ENCODE measurements around the gene MUC13. TPM values are rescaled to one million over a fixed set of nuclear protein-coding genes. Genes with fewer than 3 reads are reported as not detected.

MUC13 gene
- total and polyA plus RNA-seq, 9 of the 15 experiments (the other 6 are each of a cell fraction or from before 2014, with no cell fraction given): 0.09 TPM; not detected in 8

DNA sequence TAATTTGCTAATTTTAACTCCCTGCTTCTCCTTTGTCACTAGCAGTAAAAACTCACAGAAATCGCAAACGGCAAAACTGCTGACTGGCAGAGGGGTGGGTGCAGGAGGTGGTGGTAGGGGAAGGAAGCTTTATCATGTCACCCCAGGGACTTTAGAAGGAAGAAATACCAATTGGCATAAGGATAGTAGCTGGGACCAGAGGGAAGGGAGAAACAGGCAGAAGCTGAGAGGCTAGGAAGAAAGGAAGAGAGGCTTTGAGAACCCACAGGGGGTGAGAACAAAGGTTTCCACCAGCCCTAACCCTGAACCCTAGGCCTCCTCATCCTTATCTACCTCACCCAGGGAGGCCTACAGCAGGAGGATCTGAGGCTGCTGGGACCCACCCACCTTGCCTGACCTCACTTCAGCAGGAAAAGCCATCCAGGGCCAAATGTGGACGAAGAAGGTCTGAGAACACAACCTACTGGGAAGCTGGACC is 58.1 kb downstream of the MUC13 start (continued):
- TF ChIP-seq LEF1 (IDR thresholded peaks at IDR 0.05): peak; percentile 64; the same call in 1 of the 2 replicates
- 0 out of 2 replicates have a peak, but pooled peaks have one; percentile 27 for TF ChIP-seq FOXM1 (IDR thresholded peaks at IDR 0.05; ENCODE audit: low read depth)
- no peak for TF ChIP-seq FOXM1 (CRISPR knock-in tag; IDR thresholded peaks at IDR 0.05; ENCODE audit: low read depth)
- TF ChIP-seq ZNF785 (CRISPR knock-in tag; IDR thresholded peaks at IDR 0.05): no peak
- no peak for TF ChIP-seq HBP1 (CRISPR knock-in tag; IDR thresholded peaks at IDR 0.05)
- no peak for TF ChIP-seq CREBBP (IDR thresholded peaks at IDR 0.05; ENCODE audit: low read depth, low read length)
- TF ChIP-seq TBP (optimal IDR thresholded peaks at IDR 0.05; ENCODE audit: low read depth, low read length): no peak
- no peak for TF ChIP-seq PTTG1 (tag; IDR thresholded peaks at IDR 0.05; ENCODE audit: low read depth)
- TF ChIP-seq ZBTB12 (CRISPR knock-in tag; IDR thresholded peaks at IDR 0.05): no peak
- TF ChIP-seq, protein P1, sequence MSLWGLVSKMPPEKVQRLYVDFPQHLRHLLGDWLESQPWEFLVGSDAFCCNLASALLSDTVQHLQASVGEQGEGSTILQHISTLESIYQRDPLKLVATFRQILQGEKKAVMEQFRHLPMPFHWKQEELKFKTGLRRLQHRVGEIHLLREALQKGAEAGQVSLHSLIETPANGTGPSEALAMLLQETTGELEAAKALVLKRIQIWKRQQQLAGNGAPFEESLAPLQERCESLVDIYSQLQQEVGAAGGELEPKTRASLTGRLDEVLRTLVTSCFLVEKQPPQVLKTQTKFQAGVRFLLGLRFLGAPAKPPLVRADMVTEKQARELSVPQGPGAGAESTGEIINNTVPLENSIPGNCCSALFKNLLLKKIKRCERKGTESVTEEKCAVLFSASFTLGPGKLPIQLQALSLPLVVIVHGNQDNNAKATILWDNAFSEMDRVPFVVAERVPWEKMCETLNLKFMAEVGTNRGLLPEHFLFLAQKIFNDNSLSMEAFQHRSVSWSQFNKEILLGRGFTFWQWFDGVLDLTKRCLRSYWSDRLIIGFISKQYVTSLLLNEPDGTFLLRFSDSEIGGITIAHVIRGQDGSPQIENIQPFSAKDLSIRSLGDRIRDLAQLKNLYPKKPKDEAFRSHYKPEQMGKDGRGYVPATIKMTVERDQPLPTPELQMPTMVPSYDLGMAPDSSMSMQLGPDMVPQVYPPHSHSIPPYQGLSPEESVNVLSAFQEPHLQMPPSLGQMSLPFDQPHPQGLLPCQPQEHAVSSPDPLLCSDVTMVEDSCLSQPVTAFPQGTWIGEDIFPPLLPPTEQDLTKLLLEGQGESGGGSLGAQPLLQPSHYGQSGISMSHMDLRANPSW (CRISPR knock-in tag; IDR thresholded peaks at IDR 0.05): no peak
- TF ChIP-seq SMARCB1 (IDR thresholded peaks at IDR 0.05; ENCODE audit: insufficient read length, low read depth): no peak
- TF ChIP-seq, protein P2, sequence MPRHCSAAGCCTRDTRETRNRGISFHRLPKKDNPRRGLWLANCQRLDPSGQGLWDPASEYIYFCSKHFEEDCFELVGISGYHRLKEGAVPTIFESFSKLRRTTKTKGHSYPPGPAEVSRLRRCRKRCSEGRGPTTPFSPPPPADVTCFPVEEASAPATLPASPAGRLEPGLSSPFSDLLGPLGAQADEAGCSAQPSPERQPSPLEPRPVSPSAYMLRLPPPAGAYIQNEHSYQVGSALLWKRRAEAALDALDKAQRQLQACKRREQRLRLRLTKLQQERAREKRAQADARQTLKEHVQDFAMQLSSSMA (CRISPR knock-in tag; IDR thresholded peaks at IDR 0.05): no peak
- no peak for TF ChIP-seq SETDB1 (IDR thresholded peaks at IDR 0.05; ENCODE audit: low read length)
- TF ChIP-seq LCOR (CRISPR knock-in tag; IDR thresholded peaks at IDR 0.05): no peak
- peak; percentile 21; the same call in 1 of the 2 replicates for TF ChIP-seq CC2D1A (IDR thresholded peaks at IDR 0.05)
- TF ChIP-seq MLX (CRISPR knock-in tag; conservative IDR thresholded peaks at IDR 0.05): no peak
- no peak for TF ChIP-seq XRCC4 (IDR thresholded peaks at IDR 0.05; ENCODE audit: extremely low read depth, insufficient read depth, insufficient read length)
- TF ChIP-seq SIRT6 (IDR thresholded peaks at IDR 0.05; ENCODE audit: low read depth, low read length): no peak
- peak; percentile 76 for TF ChIP-seq NCOR1 (IDR thresholded peaks at IDR 0.05)
- TF ChIP-seq ZNF551 (CRISPR knock-in tag; IDR thresholded peaks at IDR 0.05): no peak
- peak; percentile 80 for TF ChIP-seq TAL1 (IDR thresholded peaks at IDR 0.05)
- no peak for TF ChIP-seq RFX1 (IDR thresholded peaks at IDR 0.05)
- TF ChIP-seq U2AF2 (optimal IDR thresholded peaks at IDR 0.05; ENCODE audit: low read depth, low read length): no peak

Data from K562 (cell line).